GM12878 (cell line): ENCODE measurements around the gene VGLL3. TPM values are rescaled to one million over a fixed set of nuclear protein-coding genes. Genes with fewer than 3 reads are reported as not detected.

Source experiments
- ATAC-seq: fragments of 200-7000 bp; cut with Tn5 transposase; 3 replicates; pipeline ENCODE4 v1.9.1; 2020; ENCODE audit warnings: mild to moderate bottlenecking, moderate library complexity
- BruUV-seq: library from RNA; stranded (reverse); fragments of 400-500 nt; replicated peaks from 2 replicates; lab custom pipeline; 2021; lab: Mats Ljungman, UMichigan
- CTCF ChIA-PET: fragments of 300-600 bp; sonication (Branson Sonifier 250); formaldehyde crosslinking; extraction: SDS; loops from one replicate; lab custom pipeline; 2021; ENCODE audit warnings: inconsistent platforms; lab: Yijun Ruan, JAX
- POLR2A ChIA-PET: fragments of 350-600 bp; formaldehyde crosslinking; extraction: SDS; loops from one replicate; lab custom pipeline; 2021; ENCODE audit warnings: inconsistent platforms; lab: Charles Lee
- RAD21 ChIA-PET: fragments of 300-600 bp; sonication (Branson Sonifier 250); formaldehyde crosslinking; loops from one replicate; lab custom pipeline; 2023; ENCODE audit warnings: antibody characterized with exemption; ENCODE audit not compliant: unreplicated experiment; lab: Charles Lee
- SMC1A ChIA-PET: fragments of 300-600 bp; sonication (Branson Sonifier 250); formaldehyde crosslinking; loops from one replicate; lab custom pipeline; 2023; ENCODE audit not compliant: unreplicated experiment, uncharacterized antibody; lab: Charles Lee
- DNase-seq: peaks from one replicate; pipeline ENCODE4 v3.0.0-alpha.2; 2011; ENCODE audit warnings: low read depth, low spot score
- FAIRE-seq: peaks from 3 replicates; lab custom pipeline; 2011; peaks lifted over from hg19 to GRCh38; lab: Jason Lieb, UNC
- H2AFZ ChIP-seq: 2 replicates; pipeline ENCODE4 v1.6.0; 2011; ENCODE audit warnings: low read depth, low read length, control low read depth; ENCODE audit not compliant: control insufficient read depth
- H3K27ac ChIP-seq: 2 replicates; pipeline ENCODE4 v1.5.1; 2011; ENCODE audit warnings: control low read depth; ENCODE audit not compliant: control insufficient read depth, insufficient read depth
- H3K27me3 ChIP-seq, 2 experiments: replicated peaks in 1 of 2; 2 replicates each; pipeline versions ENCODE4 v1.6.0 to v1.6.1; 2011; ENCODE audit warnings: low read length in 1 of 2; ENCODE audit not compliant: control insufficient read depth in 2 of 2, insufficient read depth in 2 of 2
- H3K36me3 ChIP-seq, 2 experiments: 2 replicates each; pipeline ENCODE4 v1.5.1; 2011; ENCODE audit warnings: low read length in 1 of 2; ENCODE audit not compliant: control insufficient read depth in 2 of 2, insufficient read depth in 2 of 2
- H3K4me1 ChIP-seq: 2 replicates; pipeline ENCODE4 v1.6.1; 2011; ENCODE audit warnings: mild to moderate bottlenecking, low read length, moderate library complexity, mixed read lengths; ENCODE audit not compliant: control insufficient read depth, insufficient read depth
- H3K4me2 ChIP-seq: 2 replicates; pipeline ENCODE4 v1.6.0; 2011; ENCODE audit warnings: control low read depth; ENCODE audit not compliant: control insufficient read depth, insufficient read depth
- H3K4me3 ChIP-seq: fragments of 200-600 bp; sonication (generic); 2 replicates; pipeline ENCODE4 v1.5.1; 2016
- H3K79me2 ChIP-seq: 2 replicates; pipeline ENCODE4 v1.6.0; 2011; ENCODE audit warnings: low read length; ENCODE audit not compliant: control insufficient read depth, insufficient read depth
- H3K9ac ChIP-seq: 2 replicates; pipeline ENCODE4 v1.8.0; 2011; ENCODE audit warnings: low read length, control low read depth, mixed read lengths; ENCODE audit not compliant: control insufficient read depth, insufficient read depth
- H3K9me3 ChIP-seq: replicated peaks from 3 replicates; pipeline ENCODE4 v1.5.1; 2011; ENCODE audit warnings: mild to moderate bottlenecking, low read length; ENCODE audit not compliant: control insufficient read depth, insufficient read depth
- H4K20me1 ChIP-seq: 2 replicates; pipeline ENCODE4 v1.6.0; 2011; ENCODE audit not compliant: control insufficient read depth, insufficient read depth
- SMAD1 ChIP-seq: fragments of 450-650 bp; IDR thresholded peaks from 2 replicates; pipeline ENCODE4 v1.6.1; 2018; ENCODE audit warnings: mild to moderate bottlenecking, low read depth; ENCODE audit not compliant: partially characterized antibody
- SMC3 ChIP-seq: IDR thresholded peaks from 2 replicates; pipeline ENCODE4 v1.6.1; 2011; ENCODE audit warnings: low read length, improper control_type of control experiment, borderline replicate concordance
- YBX1 ChIP-seq: fragments of 450-650 bp; IDR thresholded peaks from 2 replicates; pipeline ENCODE4 v1.6.1; 2016; ENCODE audit warnings: antibody characterized with exemption
- ZNF217 ChIP-seq: fragments of 450-650 bp; IDR thresholded peaks from 2 replicates; pipeline ENCODE4 v1.6.1; 2017; ENCODE audit warnings: antibody characterized with exemption, mild to moderate bottlenecking
- ZNF384 ChIP-seq: IDR thresholded peaks from 2 replicates; pipeline ENCODE4 v1.6.1; 2012; ENCODE audit warnings: low read depth, mild to moderate bottlenecking, low read length, improper control_type of control experiment, borderline replicate concordance
- WGBS: methylation state at CpG from one replicate; pipeline ENCODE4 v1.1.6; 2016; ENCODE audit warnings: low lambda C conversion rate; ENCODE audit not compliant: insufficient replicate concordance, insufficient coverage; ENCODE audit errors: missing lambda C conversion rate; 5-methylcytosine and 5-hydroxymethylcytosine counted together
- in situ Hi-C: fragments of 300-500 bp; cut with MboI; formaldehyde crosslinking; loops from 9 replicates; pipeline ENCODE4 v1.14.3; 2018; ENCODE audit warnings: mixed read lengths
- intact Hi-C: fragments of 100-400 bp; cut with micrococcal nuclease; formaldehyde crosslinking; loops from one replicate; pipeline ENCODE4 v1.14.2; 2022; ENCODE audit not compliant: unreplicated experiment
- polyA plus RNA-seq, 11 experiments: library from polyadenylated mRNA; depleted of rRNA in 4 of 11; unstranded in 6 of 11; stranded (reverse) in 5 of 11; fragments of >200 nt; fragmentation: Nextera tagmentation in 4 of 11; fragmentation: Illumina TruSeq in 1 of 11; extraction: Ambion mirVana in 4 of 11; extraction: Trizol in 1 of 11; gene quantifications; 1 replicate in 1 of 11; 2 replicates in 10 of 11; pipeline versions ENCODE4 v1.2.1 to v1.2.3, GENCODE V29; 2011 to 2016; ENCODE audit warnings: inconsistent platforms in 2 of 11, missing spikeins in 2 of 11, low read depth in 1 of 11
- total RNA-seq, 4 experiments: library from RNA; depleted of rRNA in 3 of 4; stranded (reverse); fragments of >200 nt in 3 of 4; fragmentation: Illumina TruSeq in 1 of 4; extraction: Trizol in 1 of 4; gene quantifications; 2 replicates each; pipeline versions ENCODE4 v1.2.1 to v1.2.3, GENCODE V29; 2013 to 2021
- TF ChIP-seq, protein P1 (sequence below): fragments of 450-650 bp; IDR thresholded peaks from 2 replicates; pipeline ENCODE4 v1.6.1; 2017; ENCODE audit warnings: mild to moderate bottlenecking, low read depth, inconsistent platforms; ENCODE audit not compliant: poor library complexity, severe bottlenecking
- TF ChIP-seq, protein P2 (sequence below): fragments of 450-650 bp; IDR thresholded peaks from 2 replicates; pipeline ENCODE4 v1.6.1; 2014; ENCODE audit warnings: mild to moderate bottlenecking

VGLL3 gene
- total and polyA plus RNA-seq, 10 of the 15 experiments (the other 5 are each of a cell fraction or from before 2014, with no cell fraction given), result 0.05 TPM; not detected in 9

DNA sequence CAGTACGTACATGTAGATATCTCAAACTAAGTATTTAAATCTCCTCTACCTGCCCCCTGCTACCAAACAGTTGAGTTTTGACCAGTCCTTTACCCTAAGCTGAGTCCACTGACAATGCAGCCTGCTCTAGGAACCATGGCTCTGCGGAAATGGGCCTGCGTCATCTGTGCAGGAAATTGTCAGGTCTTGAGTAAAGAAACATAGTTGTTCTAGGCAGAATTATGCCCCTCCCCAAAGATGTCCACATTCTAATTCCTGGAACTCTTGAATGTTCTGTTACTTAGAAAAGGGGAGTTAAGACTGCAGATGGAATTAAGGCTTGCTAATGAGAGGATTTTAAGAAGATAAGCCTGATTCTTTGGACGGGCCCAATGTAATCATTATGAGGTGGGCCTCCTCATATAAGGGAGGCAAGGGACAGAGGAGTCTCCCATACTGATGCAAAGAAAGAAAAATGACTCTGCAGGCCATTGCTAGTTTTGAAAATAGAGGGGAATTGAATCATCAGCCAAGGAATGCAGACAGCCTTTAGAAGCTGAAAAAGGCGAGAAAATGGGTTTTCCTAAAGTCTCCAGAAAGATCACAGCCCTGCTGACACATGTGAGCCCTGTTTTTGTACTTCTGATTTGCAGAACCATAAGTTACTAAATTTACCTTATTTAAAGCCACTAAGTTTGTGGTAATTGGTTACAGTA lies 5.5 kb upstream of the VGLL3 start:
- Histone ChIP-seq H3K4me1 (no peaks in the 10 kb centered on the region), H2AFZ (no peak overlapping the region), H3K4me2 (no peak overlapping the region), H3K9me3 (no peaks in the 10 kb centered on the region), H3K27me3 (peaks cover 0 to 3% of the 10 kb centered on the region in 2 experiments; a peak in 2 of 4 replicates), H3K27ac (no peak overlapping the region), H3K36me3 (no peaks in the 10 kb centered on the region), H4K20me1 (no peaks in the 10 kb centered on the region), H3K9ac (no peak overlapping the region), H3K79me2 (no peaks in the 10 kb centered on the region), H3K4me3 (no peak overlapping the region)
- intact Hi-C loops (no loop called here), in situ Hi-C loops (no loop called here)
- FAIRE-seq, result no peak
- TF ChIP-seq SMAD1, result no peak
- TF ChIP-seq, protein P1, sequence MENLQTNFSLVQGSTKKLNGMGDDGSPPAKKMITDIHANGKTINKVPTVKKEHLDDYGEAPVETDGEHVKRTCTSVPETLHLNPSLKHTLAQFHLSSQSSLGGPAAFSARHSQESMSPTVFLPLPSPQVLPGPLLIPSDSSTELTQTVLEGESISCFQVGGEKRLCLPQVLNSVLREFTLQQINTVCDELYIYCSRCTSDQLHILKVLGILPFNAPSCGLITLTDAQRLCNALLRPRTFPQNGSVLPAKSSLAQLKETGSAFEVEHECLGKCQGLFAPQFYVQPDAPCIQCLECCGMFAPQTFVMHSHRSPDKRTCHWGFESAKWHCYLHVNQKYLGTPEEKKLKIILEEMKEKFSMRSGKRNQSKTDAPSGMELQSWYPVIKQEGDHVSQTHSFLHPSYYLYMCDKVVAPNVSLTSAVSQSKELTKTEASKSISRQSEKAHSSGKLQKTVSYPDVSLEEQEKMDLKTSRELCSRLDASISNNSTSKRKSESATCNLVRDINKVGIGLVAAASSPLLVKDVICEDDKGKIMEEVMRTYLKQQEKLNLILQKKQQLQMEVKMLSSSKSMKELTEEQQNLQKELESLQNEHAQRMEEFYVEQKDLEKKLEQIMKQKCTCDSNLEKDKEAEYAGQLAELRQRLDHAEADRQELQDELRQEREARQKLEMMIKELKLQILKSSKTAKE, result no peak
- TF ChIP-seq ZNF384, result no peak
- no peak for TF ChIP-seq SMC3
- TF ChIP-seq, protein P2, sequence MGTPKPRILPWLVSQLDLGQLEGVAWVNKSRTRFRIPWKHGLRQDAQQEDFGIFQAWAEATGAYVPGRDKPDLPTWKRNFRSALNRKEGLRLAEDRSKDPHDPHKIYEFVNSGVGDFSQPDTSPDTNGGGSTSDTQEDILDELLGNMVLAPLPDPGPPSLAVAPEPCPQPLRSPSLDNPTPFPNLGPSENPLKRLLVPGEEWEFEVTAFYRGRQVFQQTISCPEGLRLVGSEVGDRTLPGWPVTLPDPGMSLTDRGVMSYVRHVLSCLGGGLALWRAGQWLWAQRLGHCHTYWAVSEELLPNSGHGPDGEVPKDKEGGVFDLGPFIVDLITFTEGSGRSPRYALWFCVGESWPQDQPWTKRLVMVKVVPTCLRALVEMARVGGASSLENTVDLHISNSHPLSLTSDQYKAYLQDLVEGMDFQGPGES, result no peak
- no peak for TF ChIP-seq ZNF217
- TF ChIP-seq YBX1, result no peak
- BruUV-seq, result no TSS peak
- POLR2A ChIA-PET, result no interaction called here
- DNase-seq, result no peak
- no peak for ATAC-seq
- 15% methylated on average over 5 of the region's 5 CpGs for WGBS
- SMC1A ChIA-PET, result no interaction called here
- RAD21 ChIA-PET, result no interaction called here
- CTCF ChIA-PET, result no interaction called here
